Measurements from ENCODE around the gene TDRD6. TPM values are rescaled to one million over a fixed set of nuclear protein-coding genes. Genes with fewer than 3 reads are reported as not detected.

TDRD6 gene
- total RNA-seq, 1 donor from 2014 or later, result 0.05 TPM

GRCh38 chr6:46720401-46720800 is 32.7 kb downstream of the TDRD6 start:
- Mint-ChIP-seq H3K27ac (ENCODE audit: unreplicated experiment) (no peak overlapping the region), H3K4me1 (no peaks in the 10 kb centered on the region), H3K4me3 (no peak overlapping the region), H3K9me3 (no peaks in the 10 kb centered on the region), H3K27me3 (ENCODE audit: low read depth) (peaks cover 17% of the 10 kb centered on the region), H3K36me3 (ENCODE audit: low read depth) (no peaks in the 10 kb centered on the region)
- TF ChIP-seq CTCF (conservative IDR thresholded peaks at IDR 0.05), result no peak
- DNase-seq (ENCODE audit: low read depth, low spot score), result no peak

- Mint-ChIP-seq H3K9me3 (no peaks in the 10 kb centered on the region), H3K4me3 (no peak overlapping the region), H3K27ac (ENCODE audit: unreplicated experiment) (no peak overlapping the region), H3K36me3 (ENCODE audit: low read depth) (no peaks in the 10 kb centered on the region), H3K4me1 (peaks cover 11% of the 10 kb centered on the region), H3K27me3 (ENCODE audit: low read depth) (peaks cover 32% of the 10 kb centered on the region)
- no peak for DNase-seq (ENCODE audit: low read depth, low spot score)
- no peak for TF ChIP-seq CTCF (conservative IDR thresholded peaks at IDR 0.05)
Observed at GRCh38 chr6:46729787-46730326, 42.2 kb downstream of the TDRD6 start.

- Mint-ChIP-seq H3K4me1 (peaks cover 16% of the 10 kb centered on the region), H3K4me3 (no peak overlapping the region), H3K9me3 (no peaks in the 10 kb centered on the region), H3K27ac (ENCODE audit: unreplicated experiment) (no peak overlapping the region), H3K27me3 (ENCODE audit: low read depth) (peaks cover 39% of the 10 kb centered on the region), H3K36me3 (ENCODE audit: low read depth) (no peaks in the 10 kb centered on the region)
- TF ChIP-seq CTCF (conservative IDR thresholded peaks at IDR 0.05), result no peak
- DNase-seq (ENCODE audit: low read depth, low spot score), result no peak
Observed at GRCh38 chr6:46730921-46731461, 43.3 kb downstream of the TDRD6 start.

- no peaks in the 10 kb centered on the region for H3K9me3 Mint-ChIP-seq
- peak overlapping the region; percentile 89 for H3K4me3 Mint-ChIP-seq
- no peaks in the 10 kb centered on the region for H3K36me3 Mint-ChIP-seq (ENCODE audit: low read depth)
- peaks cover 16% of the 10 kb centered on the region for H3K4me1 Mint-ChIP-seq
- no peak overlapping the region for H3K27ac Mint-ChIP-seq (ENCODE audit: unreplicated experiment)
- H3K27me3 Mint-ChIP-seq (ENCODE audit: low read depth), result peaks cover 57% of the 10 kb centered on the region
- DNase-seq (ENCODE audit: low read depth, low spot score), result no peak
- no peak for TF ChIP-seq CTCF (conservative IDR thresholded peaks at IDR 0.05)
Observed at GRCh38 chr6:46733341-46733801, 45.7 kb downstream of the TDRD6 start.

GRCh38 chr6:46734867-46735719 is 47.4 kb downstream of the TDRD6 start, which contains the start of gene PLA2G7:
PLA2G7 (minus strand) TSS chr6:46735375; CDS start chr6:46722891, 12,484 bp downstream.
- H3K27ac Mint-ChIP-seq (ENCODE audit: unreplicated experiment), result peak within 1 kb of the TSS; percentile 64
- H3K9me3 Mint-ChIP-seq, result no peaks in the 10 kb centered on the region
- DNase-seq (ENCODE audit: low read depth, low spot score), result peak; percentile 38
- no peak for TF ChIP-seq CTCF (conservative IDR thresholded peaks at IDR 0.05)
- H3K36me3 Mint-ChIP-seq (ENCODE audit: low read depth), result no peaks in the 10 kb centered on the region
- H3K4me1 Mint-ChIP-seq, result peaks cover 16% of the 10 kb centered on the region
- H3K27me3 Mint-ChIP-seq (ENCODE audit: low read depth), result peaks cover 58% of the 10 kb centered on the region
- peak within 1 kb of the TSS; percentile 92 for H3K4me3 Mint-ChIP-seq
